GM19397 (cell line): ENCODE measurements around the gene TMEM240.
"Not testable (repeated sequence)": the region's sequence is repeated elsewhere in the genome, so short reads cannot be mapped to it uniquely, and the experiment has no call there.

Experiments used
- ATAC-seq: cut with Tn5 transposase; IDR thresholded peaks from one replicate; pipeline ENCODE4 v1.9.1; 2021; ENCODE audit warnings: mild to moderate bottlenecking, moderate library complexity; ENCODE audit not compliant: unreplicated experiment

TMEM240 gene

DNA sequence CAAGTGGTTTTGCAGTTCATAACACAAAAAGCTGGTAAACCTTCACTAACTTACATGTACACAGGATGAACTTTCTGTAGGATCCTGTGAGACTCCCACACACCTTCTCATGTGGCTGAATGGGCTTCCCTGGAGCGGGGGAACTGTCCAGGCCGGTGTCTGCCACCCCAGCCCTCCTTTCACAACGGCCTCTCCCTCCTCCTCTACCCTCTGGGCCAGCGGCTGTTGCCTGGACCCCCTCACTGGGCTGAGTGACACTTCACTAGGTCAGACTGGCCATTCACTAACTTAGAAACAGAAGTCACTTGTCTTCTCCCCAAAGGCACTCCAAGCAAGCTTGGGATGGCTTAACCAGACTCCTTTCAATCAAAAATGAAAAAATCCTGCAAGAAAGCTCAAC lies 18.2 kb upstream of the TMEM240 start:
- no peak for ATAC-seq

DNA sequence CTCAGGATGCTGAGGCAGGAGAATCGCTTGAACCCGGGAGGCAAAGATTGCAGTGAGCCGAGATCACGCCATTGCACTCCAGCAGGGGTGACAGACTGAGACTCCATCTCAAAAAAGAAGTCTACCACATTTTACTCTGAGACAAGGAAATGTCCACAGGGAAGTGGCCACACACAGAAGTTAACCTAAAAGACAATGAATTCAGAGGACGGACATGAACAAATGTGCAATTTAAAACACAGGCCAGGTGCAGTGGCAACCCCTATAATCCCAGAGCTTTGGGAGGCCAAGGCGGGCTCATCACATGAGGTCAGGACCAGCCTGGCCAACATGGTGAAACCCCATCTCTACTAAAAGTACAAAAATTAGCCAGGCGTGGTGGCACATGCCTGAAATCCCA lies 17.3 kb upstream of the TMEM240 start:
- ATAC-seq: not testable (repeated sequence)

DNA sequence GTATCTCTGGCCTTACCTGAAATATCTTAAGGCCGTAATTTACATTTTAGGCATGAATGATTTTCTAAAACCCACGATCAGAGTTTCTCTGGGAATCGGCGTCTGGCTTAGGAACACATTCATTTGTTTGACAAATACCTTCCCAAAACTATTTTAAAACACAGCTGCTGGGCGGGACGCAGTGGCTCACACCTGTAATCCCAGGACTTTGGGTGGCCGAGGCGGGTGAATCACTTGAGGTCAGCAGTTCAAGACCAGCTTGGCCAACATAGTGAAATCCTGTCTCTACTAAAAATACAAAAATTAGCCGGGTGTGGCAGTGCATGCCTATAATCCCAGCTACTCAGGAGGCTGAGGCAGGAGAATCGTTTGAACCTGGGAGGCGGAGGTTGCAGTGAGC lies 16.5 kb upstream of the TMEM240 start:
- not testable (repeated sequence) for ATAC-seq

DNA sequence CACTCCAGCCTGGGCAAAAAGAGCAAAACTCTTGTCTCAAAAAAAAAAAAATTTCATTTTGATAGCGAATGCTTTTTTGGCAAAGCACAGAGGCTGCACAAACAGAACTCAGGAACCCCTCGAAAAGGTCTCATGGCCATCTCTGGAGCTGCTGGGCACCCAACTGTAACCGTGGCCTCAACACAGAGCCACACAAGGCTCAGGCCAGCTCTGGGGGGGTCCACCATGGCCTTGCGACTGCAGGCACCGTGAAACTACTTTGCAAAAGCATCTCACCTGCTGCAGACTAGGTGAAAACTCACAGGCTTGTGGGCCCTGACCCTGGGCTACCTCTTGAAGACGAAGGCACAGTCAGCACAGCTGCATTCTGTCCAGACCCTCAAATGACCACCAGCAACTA lies 16.1 kb upstream of the TMEM240 start:
- no peak for ATAC-seq

DNA sequence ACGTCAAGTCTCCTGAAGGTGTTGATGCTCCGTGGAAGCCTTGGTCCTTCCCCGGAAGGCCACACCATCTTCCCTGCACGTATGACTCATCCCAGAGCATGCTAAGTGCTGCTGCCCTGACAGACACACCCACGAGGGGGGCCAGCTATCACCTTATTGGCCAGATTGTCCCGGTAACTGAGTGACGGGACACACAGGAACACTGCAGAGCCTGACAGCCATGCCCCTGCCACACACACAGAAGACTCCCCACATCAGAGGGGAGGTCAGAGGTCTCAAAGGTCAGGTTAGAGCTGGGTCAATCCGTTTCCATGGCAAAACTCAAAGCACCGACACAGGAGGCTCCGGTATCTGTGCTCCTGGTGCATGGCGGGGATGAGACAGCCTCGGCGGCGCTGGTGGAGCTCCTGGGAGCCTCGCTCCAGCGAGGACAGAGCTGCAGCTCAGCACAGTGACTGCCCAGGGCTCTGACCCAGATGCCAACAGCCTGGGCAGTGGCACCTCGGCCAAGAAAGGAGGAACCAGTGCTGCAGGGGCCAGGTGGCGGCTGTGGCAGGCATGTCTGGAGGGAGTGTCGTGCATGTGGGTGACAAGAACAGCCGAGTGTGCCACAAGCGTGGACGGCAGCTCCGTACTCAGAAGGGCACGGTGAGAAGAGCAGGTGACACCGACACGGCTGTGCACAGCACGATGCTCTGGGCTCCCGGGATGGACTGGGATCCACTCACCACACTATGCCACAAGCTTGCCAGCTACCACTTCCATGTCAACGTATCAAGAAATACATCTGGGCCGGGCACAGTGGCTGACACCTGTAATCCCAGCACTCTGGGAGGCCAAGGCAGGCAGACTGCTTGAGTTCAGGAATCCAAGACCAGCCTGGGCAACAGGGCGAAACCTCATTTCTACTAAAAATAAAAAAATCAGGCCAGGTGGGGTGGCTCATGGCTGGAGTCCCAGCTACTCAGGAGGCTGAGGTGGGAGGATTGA lies 14.8 kb upstream of the TMEM240 start:
- no peak for ATAC-seq

DNA sequence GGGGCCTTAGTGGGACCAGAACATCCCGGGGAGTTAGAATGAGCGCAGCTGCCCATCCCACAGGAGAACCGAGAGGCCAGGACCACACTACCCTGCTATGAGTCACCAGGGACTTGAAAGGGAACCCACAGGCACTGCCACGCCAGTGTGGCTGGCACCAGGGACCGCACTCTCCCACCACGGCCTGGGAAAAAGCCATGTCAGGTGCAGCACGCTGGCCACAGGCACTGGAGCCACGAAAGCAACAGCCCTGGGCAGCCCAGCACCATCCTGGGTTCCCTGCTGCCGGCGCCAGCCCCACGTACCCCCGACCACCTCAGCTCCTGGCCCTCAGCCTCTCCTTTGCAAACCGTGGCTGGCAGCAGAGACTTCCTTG lies 14.1 kb upstream of the TMEM240 start:
- no peak for ATAC-seq

DNA sequence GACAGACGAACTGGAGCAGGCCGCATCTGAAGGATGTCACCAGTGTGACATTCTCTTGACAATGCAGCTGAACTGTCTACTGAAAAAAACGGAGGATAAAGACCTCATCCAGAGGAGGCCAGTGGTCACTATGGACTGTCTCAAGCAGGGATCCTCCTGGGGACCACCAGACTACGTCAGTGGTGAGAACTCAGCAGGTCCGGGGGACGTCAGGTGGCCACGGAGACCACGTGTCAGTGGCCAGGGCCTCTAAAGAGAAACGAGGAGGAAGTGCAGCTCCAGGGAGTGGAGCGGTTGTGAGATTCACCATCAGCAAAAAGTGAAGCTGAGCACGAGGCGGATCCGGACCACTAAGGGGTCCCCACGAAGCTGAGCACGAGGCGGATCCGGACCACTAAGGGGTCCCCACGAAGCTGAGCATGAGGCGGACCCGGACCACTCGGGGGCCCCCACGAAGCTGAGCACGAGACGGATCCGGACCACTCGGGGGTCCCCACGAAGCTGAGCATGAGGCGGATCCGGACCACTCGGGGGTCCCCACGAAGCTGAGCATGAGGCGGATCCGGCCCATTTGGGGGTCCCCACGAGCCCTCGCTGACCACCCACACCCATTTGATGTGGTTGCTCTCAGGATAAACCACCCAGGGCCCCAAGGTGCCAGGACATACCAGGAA lies 13.5 kb upstream of the TMEM240 start:
- no peak for ATAC-seq

DNA sequence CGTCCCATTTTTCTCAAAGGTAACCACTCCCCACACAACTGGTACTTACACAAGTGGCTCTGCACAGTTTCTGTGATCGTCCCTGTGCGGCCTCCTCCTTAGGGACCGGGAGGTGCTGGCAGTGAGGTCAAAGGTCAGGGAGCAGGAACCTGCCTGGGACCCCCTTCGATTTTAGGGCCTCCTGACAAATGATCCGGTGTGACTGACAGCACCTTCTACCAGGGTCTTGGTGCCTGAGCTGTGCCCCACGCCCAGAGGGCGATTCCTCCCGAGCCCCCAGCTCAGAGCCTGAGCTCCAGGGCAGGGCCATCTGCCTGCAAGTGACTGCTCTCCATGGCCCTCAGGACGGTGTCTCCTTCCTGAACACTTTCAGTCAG lies 11.8 kb upstream of the TMEM240 start:
- ATAC-seq: no peak

DNA sequence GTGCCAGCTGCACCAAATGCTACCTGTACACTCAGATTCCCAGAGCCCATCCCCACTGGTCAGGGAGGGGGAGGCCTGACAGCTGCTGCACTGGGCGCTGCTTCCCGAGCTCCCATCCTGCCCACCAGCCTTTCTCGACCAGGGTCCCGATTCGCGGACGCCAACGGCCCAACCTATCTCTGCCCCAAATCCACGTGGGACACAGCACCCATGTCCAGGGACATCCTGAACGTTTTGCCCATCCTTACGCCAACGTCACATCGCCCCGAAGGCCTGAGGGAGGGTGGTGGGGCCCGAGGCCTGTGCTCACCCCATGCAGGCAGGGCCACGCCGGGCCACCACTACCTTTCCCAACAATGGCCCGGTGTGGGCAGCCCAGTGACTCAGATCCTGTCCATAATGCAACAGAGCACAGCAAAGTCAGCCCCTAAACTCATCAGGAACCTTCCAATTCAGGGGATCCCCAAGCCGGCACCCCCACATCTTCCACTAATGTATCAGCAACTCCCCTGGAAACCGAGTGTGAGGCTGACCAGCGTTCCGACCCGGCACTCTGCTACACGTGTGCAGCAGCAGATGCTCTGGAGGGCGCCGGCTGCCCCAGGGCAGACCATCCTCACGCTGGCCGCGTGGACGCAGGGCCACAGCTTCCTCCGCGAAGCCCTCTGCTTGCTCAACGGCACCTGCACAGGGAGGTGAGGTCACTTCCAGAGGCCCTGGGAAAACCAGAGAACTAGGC lies 11.3 kb upstream of the TMEM240 start:
- ATAC-seq: no peak

DNA sequence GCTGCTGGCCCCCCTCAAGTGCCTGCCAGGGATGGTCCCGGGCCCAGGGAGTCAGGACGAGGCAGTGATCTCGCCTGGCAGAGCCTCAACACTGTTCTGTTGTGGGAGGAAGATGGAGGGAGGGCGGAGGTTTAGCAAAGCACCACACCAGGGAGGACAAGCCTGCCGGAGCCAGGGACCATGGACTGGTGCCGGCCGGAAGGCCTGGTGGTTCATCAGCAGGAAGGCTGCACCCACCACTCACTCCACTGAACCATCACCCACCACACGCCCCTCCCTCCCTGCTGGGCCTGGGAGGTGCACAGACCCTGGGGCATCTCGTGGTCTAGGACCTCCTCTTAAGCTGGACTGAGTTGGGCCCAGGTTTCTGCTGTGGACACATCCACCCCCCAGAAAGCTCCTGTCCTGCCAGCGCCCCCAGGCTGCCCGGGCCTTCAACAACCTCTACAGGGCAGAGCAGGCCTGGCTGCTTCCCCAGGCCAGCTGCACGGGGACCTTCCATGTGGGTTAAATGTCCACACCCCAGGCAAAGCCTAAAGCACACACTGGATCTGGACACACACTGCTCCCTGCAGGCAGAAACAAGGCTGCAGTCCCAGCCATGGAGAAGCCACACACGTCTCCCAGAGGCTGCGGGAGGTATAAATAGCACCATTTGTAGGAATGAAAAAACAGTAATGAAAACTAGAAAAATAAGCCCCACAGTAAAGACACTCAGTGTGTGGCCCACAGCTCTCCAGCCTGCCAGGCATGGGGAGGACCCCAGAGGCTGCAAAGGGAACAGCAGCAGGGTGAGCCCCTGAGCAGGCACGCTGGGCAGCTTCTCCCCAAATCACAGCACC lies 10.4 kb upstream of the TMEM240 start:
- ATAC-seq: no peak

DNA sequence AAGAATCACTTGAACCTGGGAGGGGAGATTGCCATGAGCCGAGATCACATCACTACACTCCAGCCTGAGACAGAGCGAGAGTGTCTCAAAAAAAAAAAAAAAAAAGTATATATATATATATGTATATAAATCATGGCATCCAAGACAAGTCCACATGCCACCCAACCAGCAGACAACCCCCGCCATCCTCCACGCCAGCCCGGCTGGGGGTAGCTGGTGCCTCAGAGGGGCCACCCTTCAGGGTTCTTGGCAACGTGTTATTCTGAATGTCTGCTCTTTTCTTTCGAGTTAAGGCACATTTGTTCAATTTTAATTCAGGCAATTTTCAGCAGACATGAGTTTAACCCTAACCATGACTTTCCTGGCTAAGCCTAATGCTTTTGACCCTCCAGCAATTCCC lies 9.7 kb upstream of the TMEM240 start:
- no peak for ATAC-seq

DNA sequence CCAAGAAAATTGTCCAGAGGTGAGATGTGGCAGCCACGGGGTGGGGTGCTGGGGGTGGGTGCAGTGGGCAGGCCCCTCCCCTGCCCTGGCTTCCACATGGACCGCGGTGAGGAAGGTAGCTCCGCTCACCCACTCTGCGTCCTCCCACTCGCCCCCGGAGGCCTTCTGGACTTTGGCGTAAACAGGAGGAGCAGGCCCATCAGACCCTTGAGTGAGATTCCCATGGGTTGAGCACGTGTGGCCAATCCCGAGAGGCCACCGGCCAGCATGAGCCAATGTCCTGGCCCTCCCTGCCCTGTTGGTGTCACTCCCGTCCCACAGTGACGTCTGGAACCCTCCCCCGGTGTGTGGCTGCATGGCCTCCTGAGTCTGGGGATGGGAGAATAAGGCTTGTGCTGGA lies 8.2 kb upstream of the TMEM240 start:
- ATAC-seq: no peak

DNA sequence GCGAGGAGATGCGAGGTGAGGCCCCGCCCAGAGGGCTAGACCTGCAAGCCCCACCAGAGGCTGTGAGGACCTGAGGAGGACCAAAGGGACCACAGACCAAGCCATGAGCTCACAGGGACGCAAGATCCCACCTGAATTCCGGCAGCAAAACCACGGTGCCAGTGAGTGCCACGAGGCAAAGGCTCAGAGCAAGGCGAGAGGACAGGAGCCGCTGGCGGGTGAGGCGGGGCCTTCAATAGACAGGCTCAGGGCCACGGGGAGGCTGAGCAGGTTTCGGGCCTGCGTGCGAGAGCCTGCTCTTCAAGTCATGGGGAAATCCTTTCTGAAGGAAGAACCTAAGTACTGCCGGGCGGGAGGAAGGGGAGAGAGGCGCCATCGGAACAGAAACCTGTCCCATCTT lies 7.1 kb upstream of the TMEM240 start:
- ATAC-seq: no peak

DNA sequence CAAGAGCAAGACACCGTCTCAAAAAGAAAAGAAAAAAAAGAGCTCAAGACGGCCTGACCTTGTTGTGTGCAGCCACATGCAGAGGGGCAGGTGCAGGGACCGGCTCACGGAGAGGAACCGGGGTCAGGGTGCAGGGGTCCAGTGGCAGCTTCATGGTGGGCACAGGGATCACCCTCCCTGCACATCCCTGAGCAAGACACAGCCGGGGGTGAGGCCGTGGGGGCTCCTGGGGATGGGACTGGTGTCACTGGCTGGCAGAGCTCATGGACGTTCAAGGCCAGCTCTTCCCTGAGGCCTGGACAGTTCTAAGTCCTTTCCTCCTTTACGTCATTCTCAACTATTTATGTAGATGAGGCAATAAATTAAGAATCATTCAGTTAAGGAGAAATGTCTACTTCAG lies 6.6 kb upstream of the TMEM240 start:
- no peak for ATAC-seq

DNA sequence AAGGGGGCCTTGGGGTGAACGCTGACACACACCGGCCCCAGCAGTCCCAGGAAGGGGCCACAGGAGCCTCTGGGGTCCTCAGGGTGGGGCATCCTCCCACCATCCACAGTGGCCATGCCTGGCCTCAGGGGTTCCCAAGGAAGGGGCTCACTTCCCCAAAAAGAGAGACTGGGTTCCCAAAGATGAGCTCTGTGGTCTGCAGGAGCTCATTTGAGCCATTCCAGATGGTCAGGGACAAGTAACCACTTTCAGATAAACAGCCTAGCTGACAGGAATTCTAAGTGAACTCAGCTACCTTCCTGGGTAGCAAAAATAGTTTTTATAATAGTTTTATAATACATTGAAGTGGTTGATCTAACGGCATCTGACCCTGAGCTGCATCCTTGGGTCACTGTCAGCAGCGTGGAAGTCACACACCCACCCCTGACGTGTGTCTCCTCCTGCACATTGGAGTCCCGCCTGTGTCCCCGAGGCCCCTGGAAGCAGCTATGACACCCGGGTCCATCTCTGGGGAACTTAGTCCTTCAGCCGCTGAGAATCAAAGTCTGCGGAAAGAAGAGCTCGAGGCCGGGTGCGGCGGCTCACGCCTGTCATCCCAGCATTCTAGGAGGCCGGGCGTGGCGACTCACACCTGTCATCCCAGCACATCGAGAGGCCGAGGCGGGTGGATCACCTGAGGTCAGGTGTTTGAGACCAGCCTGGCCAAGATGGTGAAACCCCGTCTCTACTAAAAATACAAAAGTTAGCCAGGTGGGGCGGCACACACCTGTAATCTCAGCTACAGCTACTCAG lies 5.7 kb upstream of the TMEM240 start:
- ATAC-seq: no peak

DNA sequence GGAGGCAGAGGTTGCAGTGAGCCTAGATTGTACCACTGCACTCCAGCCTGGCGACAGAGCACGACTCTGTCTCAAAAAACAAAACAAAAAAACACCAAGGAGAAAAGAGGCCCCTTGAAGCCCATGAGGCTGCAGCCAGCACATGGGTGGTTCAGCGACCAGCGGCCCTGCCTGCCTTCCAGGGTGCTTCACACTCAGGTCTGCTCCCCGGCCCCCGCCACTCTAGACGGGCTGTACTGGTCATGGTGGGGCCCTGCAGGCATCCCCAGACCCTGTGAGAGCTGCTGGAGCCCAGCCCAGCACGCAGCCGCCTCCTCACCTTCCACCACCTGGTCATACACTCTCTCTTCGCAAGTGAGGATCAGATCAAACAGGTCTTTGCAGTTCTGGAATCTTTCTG lies 4.1 kb upstream of the TMEM240 start:
- no peak for ATAC-seq

DNA sequence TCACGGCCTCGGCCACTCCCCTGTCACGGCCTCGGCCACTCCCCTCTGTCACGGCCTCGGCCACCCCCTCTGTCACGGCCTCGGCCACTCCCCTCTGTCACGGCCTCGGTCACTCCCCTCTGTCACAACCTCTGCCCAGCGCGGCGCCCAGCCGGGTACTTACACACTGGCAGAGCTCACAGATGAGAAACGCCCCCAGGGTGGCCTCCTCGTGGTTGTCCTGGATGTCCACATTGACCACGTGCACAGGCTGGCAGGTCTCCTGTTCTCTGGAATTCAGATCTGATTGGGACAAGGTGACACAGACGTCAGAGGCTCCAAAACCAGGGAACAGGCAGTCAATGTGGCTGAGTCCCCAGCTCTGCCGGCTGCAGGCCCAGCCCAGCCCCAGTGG lies 3.3 kb upstream of the TMEM240 start:
- no peak for ATAC-seq

DNA sequence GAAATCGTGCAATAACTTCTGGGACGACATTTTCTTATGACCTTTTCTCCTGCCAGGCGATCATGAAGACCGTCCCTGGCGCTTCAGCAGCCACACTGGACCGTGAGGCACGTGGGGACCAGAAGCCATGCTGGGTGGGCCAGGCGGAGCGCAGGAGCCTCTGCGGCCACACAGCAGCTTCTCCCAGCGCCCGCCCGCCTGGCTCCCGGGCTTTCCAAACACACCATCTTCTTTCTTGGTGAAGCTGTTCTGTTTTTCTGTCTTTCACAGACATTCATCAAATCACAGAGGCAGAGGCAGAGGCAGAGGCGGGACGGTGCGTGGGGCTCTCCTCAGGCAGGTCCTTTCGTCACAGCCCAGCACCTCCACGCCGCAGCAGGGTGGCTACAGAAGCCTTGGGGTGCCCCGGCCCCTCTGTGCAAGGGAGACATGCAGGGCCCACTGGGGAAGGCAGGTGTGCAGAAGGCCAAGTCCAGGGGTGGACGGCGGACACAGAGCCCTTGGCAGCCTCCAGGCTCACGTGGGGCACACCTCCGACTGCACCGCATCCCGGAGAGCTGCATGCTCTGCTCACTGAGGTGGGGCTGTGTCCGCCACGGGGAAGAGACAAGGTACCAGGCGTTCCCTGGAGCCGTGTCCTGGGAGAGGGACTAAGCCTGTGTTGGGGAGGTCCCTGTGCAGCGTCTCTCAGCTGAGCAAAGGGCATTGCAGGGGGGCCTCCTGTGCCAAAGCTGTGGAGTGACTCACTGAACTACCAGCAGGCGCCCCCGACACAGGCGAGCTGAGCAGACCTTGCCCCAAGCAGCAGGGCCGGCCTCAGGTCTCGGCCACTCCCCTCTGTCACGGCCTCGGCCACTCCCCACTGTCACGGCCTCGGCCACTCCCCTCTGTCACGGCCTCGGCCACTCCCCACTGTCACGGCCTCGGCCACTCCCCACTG lies 2.6 kb upstream of the TMEM240 start:
- ATAC-seq: no peak
